Neural progenitor cell (in vitro differentiated cells): Measurements from ENCODE around the gene ZC3H12A. TPM values are rescaled to one million over a fixed set of nuclear protein-coding genes. Genes with fewer than 3 reads are reported as not detected.
A peak's percentile ranks its signal among the peaks of the same experiment; 100 is the strongest.

Source experiments
- DNase-seq: peaks from one replicate; pipeline ENCODE4 v3.0.0-alpha.2; 2016; ENCODE audit warnings: low spot score
- H2AFZ ChIP-seq: fragments of 200-600 bp; sonication (generic); replicated peaks from 2 replicates; pipeline ENCODE4 v1.6.1; 2016; ENCODE audit warnings: antibody characterized with exemption
- H3F3A ChIP-seq: fragments of 200-600 bp; sonication (generic); 2 replicates; pipeline ENCODE4 v1.6.1; 2016; ENCODE audit warnings: antibody characterized with exemption, low read depth
- H3K27ac ChIP-seq: fragments of 200-600 bp; sonication (generic); 2 replicates; pipeline ENCODE4 v1.5.1; 2016; ENCODE audit warnings: mild to moderate bottlenecking
- H3K27me3 ChIP-seq: fragments of 200-600 bp; sonication (generic); 2 replicates; pipeline ENCODE4 v1.6.1; 2016; ENCODE audit warnings: mild to moderate bottlenecking, moderate library complexity
- H3K36me3 ChIP-seq: fragments of 200-600 bp; sonication (generic); 2 replicates; pipeline ENCODE4 v1.5.1; 2016
- H3K4me1 ChIP-seq: fragments of 200-600 bp; sonication (generic); 2 replicates; pipeline ENCODE4 v1.6.1; 2016; ENCODE audit warnings: mixed run types
- H3K4me2 ChIP-seq: fragments of 200-600 bp; sonication (generic); 2 replicates; pipeline ENCODE4 v1.6.1; 2016
- H3K4me3 ChIP-seq: fragments of 200-600 bp; sonication (generic); 2 replicates; pipeline ENCODE4 v1.5.1; 2016
- H3K79me2 ChIP-seq: fragments of 200-600 bp; sonication (generic); 2 replicates; pipeline ENCODE4 v1.6.1; 2016; ENCODE audit warnings: low read depth
- H3K9ac ChIP-seq: fragments of 200-600 bp; sonication (generic); 2 replicates; pipeline ENCODE4 v1.6.1; 2016
- H3K9me3 ChIP-seq: fragments of 200-600 bp; sonication (generic); 2 replicates; pipeline ENCODE4 v1.5.1; 2016; ENCODE audit warnings: low read depth
- H4K20me1 ChIP-seq: fragments of 200-600 bp; sonication (generic); 2 replicates; pipeline ENCODE4 v1.6.1; 2016; ENCODE audit warnings: low read depth
- H3K27ac Mint-ChIP-seq: 3 replicates; pipeline ENCODE4 v1.8.0; 2021; ENCODE audit warnings: mixed read lengths
- H3K27me3 Mint-ChIP-seq: 2 replicates; pipeline ENCODE4 v1.8.0; 2022; ENCODE audit warnings: low read depth, mild to moderate bottlenecking, inconsistent platforms, moderate library complexity, mixed read lengths; ENCODE audit not compliant: insufficient read depth
- H3K36me3 Mint-ChIP-seq: 3 replicates; pipeline ENCODE4 v1.8.0; 2021; ENCODE audit warnings: mixed read lengths
- H3K4me1 Mint-ChIP-seq: 3 replicates; pipeline ENCODE4 v1.8.0; 2021; ENCODE audit warnings: mixed read lengths
- H3K4me3 Mint-ChIP-seq: 3 replicates; pipeline ENCODE4 v1.8.0; 2021; ENCODE audit warnings: mild to moderate bottlenecking, moderate library complexity, mixed read lengths
- H3K9me3 Mint-ChIP-seq: 3 replicates; pipeline ENCODE4 v1.8.0; 2020; ENCODE audit warnings: mixed read lengths
- CTCF ChIP-seq: fragments of 200-600 bp; sonication (generic); IDR thresholded peaks from 2 replicates; pipeline ENCODE4 v1.5.1; 2017; ENCODE audit warnings: antibody characterized with exemption, mild to moderate bottlenecking
- EZH2 ChIP-seq: fragments of 200-600 bp; sonication (generic); IDR thresholded peaks from 2 replicates; pipeline ENCODE4 v1.6.1; 2017; ENCODE audit warnings: antibody characterized with exemption, mild to moderate bottlenecking, moderate library complexity
- EZH2phosphoT487 ChIP-seq: fragments of 200-600 bp; sonication (generic); IDR thresholded peaks from 2 replicates; pipeline ENCODE4 v1.6.1; 2017; ENCODE audit warnings: antibody characterized with exemption
- total RNA-seq: library from RNA; depleted of rRNA; stranded (reverse); fragments of >200 nt; gene quantifications from 2 replicates; pipeline ENCODE4 v1.2.3, GENCODE V29; 2015; ENCODE audit warnings: low replicate concordance

The ZC3H12A gene
- total RNA-seq, 1 donor from 2014 or later, result 1.2 TPM

GRCh38 chr1:37513795-37514349 is 39.5 kb downstream of the ZC3H12A start:
- peaks cover 10% of the 10 kb centered on the region for H3K4me1 ChIP-seq
- H3K4me2 ChIP-seq, result peak overlapping the region; percentile 86
- no peak for TF ChIP-seq EZH2phosphoT487
- peak overlapping the region; percentile 85 for H2AFZ ChIP-seq
- H3K9ac ChIP-seq, result peak overlapping the region; percentile 60
- peaks cover 3% of the 10 kb centered on the region for H3K27me3 Mint-ChIP-seq
- H3K4me3 ChIP-seq, result peak overlapping the region; percentile 98
- peaks cover 19% of the 10 kb centered on the region for H3K4me1 Mint-ChIP-seq
- H4K20me1 ChIP-seq, result peaks cover 18% of the 10 kb centered on the region
- H3K9me3 Mint-ChIP-seq, result peaks cover under 1% of the 10 kb centered on the region
- H3F3A ChIP-seq, result peaks cover 23% of the 10 kb centered on the region
- H3K9me3 ChIP-seq, result no peaks in the 10 kb centered on the region
- H3K27ac Mint-ChIP-seq, result peak overlapping the region; percentile 92
- no peak overlapping the region for H3K27ac ChIP-seq
- DNase-seq, result peak; percentile 66
- H3K79me2 ChIP-seq, result peaks cover 23% of the 10 kb centered on the region
- H3K4me3 Mint-ChIP-seq, result peak overlapping the region; percentile 99
- H3K36me3 ChIP-seq, result peaks cover under 1% of the 10 kb centered on the region
- H3K27me3 ChIP-seq, result peaks cover 15% of the 10 kb centered on the region
- H3K36me3 Mint-ChIP-seq, result peaks cover 8% of the 10 kb centered on the region

GRCh38 chr1:37514350-37515184 is 40.2 kb downstream of the ZC3H12A start, which contains the start of gene MEAF6:
MEAF6 (minus strand) TSS chr1:37514766; CDS start chr1:37514746, 20 bp downstream.
- Mint-ChIP-seq H3K4me1 (peaks cover 26% of the 10 kb centered on the region), H3K27ac (peak within 1 kb of the TSS; percentile 99), H3K9me3 (peaks cover 4% of the 10 kb centered on the region), H3K4me3 (peak within 1 kb of the TSS; percentile 99), H3K36me3 (peaks cover 2% of the 10 kb centered on the region), H3K27me3 (peaks cover 6% of the 10 kb centered on the region)
- Histone ChIP-seq H3K27me3 (peaks cover 15% of the 10 kb centered on the region), H3K27ac (no peak within 1 kb of the TSS), H3K9ac (peak within 1 kb of the TSS; percentile 60), H3K4me3 (peak within 1 kb of the TSS; percentile 98), H3K36me3 (no peaks in the 10 kb centered on the region), H3K9me3 (no peaks in the 10 kb centered on the region), H3F3A (peaks cover 23% of the 10 kb centered on the region), H3K79me2 (peaks cover 23% of the 10 kb centered on the region), H3K4me2 (peak within 1 kb of the TSS; percentile 86), H2AFZ (peak within 1 kb of the TSS; percentile 85), H3K4me1 (peaks cover 10% of the 10 kb centered on the region), H4K20me1 (peaks cover 18% of the 10 kb centered on the region)
- DNase-seq, result peak; percentile 95
- peak; percentile 84 for TF ChIP-seq CTCF
- no peak for TF ChIP-seq EZH2phosphoT487
- peak; percentile 20 for TF ChIP-seq EZH2

- Histone ChIP-seq H3K27me3 (peaks cover 15% of the 10 kb centered on the region), H3K9ac (no peak overlapping the region), H3F3A (peaks cover 23% of the 10 kb centered on the region), H3K4me3 (peak overlapping the region; percentile 98), H3K79me2 (peaks cover 23% of the 10 kb centered on the region), H2AFZ (peak overlapping the region; percentile 85), H3K4me1 (peaks cover 10% of the 10 kb centered on the region), H3K9me3 (no peaks in the 10 kb centered on the region), H3K27ac (no peak overlapping the region), H4K20me1 (peaks cover 18% of the 10 kb centered on the region), H3K36me3 (no peaks in the 10 kb centered on the region), H3K4me2 (peak overlapping the region; percentile 86)
- peak overlapping the region; percentile 95 for H3K4me3 Mint-ChIP-seq
- H3K27me3 Mint-ChIP-seq, result peaks cover 6% of the 10 kb centered on the region
- TF ChIP-seq EZH2phosphoT487, result no peak
- no peak for TF ChIP-seq EZH2
- no peak for TF ChIP-seq CTCF
- peaks cover 28% of the 10 kb centered on the region for H3K4me1 Mint-ChIP-seq
- no peak for DNase-seq
- H3K36me3 Mint-ChIP-seq, result peaks cover 2% of the 10 kb centered on the region
- peak overlapping the region; percentile 99 for H3K27ac Mint-ChIP-seq
- H3K9me3 Mint-ChIP-seq, result peaks cover 4% of the 10 kb centered on the region
These were observed 41.0 kb downstream of the ZC3H12A start for GRCh38 chr1:37515185-37516034.
